GM23338 (cell line): ENCODE results near the gene ADRA2A.

Experiments
- EZH2 ChIP-seq: fragments of 200-600 bp; sonication (generic); IDR thresholded peaks from one replicate; pipeline ENCODE4 v1.8.0; 2017; ENCODE audit warnings: antibody characterized with exemption, mild to moderate bottlenecking, low read depth; ENCODE audit not compliant: unreplicated experiment
- EZH2phosphoT487 ChIP-seq: fragments of 200-600 bp; sonication (generic); IDR thresholded peaks from one replicate; pipeline ENCODE4 v1.8.1; 2018; ENCODE audit warnings: antibody characterized with exemption; ENCODE audit not compliant: unreplicated experiment
- POLR2AphosphoS5 ChIP-seq: IDR thresholded peaks from 2 replicates; pipeline ENCODE4 v1.6.1; 2016; ENCODE audit warnings: antibody characterized with exemption, low read depth
- ZNF331 ChIP-seq: fragments of 250-450 bp; sonication (Bioruptor Pico); IDR thresholded peaks from 2 replicates; pipeline ENCODE4 v1.5.0; 2020; ENCODE audit warnings: low read depth, mild to moderate bottlenecking, moderate library complexity
- TF ChIP-seq, protein P1 (sequence below), 2 experiments: fragments of 200-600 bp in 1 of 2; sonication (generic) in 1 of 2; conservative IDR thresholded peaks; 2 replicates each; pipeline versions ENCODE4 v1.5.1 to v1.6.1; 2016 to 2017; ENCODE audit warnings: antibody characterized with exemption in 2 of 2, low read depth in 2 of 2, mild to moderate bottlenecking in 2 of 2, moderate library complexity in 1 of 2

DNA sequence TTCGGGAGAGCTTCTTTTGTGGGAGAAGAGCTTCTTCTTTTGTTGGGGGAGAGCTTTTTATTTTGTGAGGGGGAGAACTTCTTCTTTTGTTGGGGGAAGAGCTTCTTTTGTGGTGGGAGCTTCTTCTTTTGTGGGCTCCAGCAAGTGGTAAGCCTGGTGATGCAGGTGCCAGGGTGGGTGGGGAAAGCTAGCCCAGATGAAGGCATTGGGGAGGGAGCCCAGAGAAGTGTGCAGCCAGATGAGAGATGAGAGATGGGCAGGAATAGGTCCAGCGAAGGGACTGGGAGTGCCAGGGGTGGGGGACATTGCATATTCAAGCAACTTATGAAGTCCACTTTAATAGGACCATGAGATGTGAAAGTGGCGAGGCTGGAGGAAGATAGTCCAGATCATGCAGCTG, 9.7 kb downstream of the ADRA2A start:
- TF ChIP-seq, protein P1, sequence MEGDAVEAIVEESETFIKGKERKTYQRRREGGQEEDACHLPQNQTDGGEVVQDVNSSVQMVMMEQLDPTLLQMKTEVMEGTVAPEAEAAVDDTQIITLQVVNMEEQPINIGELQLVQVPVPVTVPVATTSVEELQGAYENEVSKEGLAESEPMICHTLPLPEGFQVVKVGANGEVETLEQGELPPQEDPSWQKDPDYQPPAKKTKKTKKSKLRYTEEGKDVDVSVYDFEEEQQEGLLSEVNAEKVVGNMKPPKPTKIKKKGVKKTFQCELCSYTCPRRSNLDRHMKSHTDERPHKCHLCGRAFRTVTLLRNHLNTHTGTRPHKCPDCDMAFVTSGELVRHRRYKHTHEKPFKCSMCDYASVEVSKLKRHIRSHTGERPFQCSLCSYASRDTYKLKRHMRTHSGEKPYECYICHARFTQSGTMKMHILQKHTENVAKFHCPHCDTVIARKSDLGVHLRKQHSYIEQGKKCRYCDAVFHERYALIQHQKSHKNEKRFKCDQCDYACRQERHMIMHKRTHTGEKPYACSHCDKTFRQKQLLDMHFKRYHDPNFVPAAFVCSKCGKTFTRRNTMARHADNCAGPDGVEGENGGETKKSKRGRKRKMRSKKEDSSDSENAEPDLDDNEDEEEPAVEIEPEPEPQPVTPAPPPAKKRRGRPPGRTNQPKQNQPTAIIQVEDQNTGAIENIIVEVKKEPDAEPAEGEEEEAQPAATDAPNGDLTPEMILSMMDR (conservative IDR thresholded peaks at IDR 0.05; ENCODE audit: low read depth in 2 of 2) = no peak
- TF ChIP-seq ZNF331 (no peak), EZH2 (no peak), EZH2phosphoT487 (no peak), POLR2AphosphoS5 (no peak)
